Left lung (tissue), 10 donors: Measurements from ENCODE around the gene KCNJ4. TPM values are rescaled to one million over a fixed set of nuclear protein-coding genes. Genes with fewer than 3 reads are reported as not detected.

Source experiments
- ATAC-seq: fragments of 200-7000 bp; cut with Tn5 transposase; one replicate; pipeline ENCODE4 v1.9.1; 2020; ENCODE audit warnings: moderate library complexity
- DNase-seq, 4 donors: peaks; one replicate each; pipeline ENCODE4 v3.0.0-alpha.2; 2013 to 2020
- H3K27ac ChIP-seq, 2 donors: fragments of 200-600 bp; sonication (generic) in 1 of 2; one replicate each; pipeline versions ENCODE4 v1.5.0 to v1.8.0; 2020 to 2021
- H3K27me3 ChIP-seq, 2 donors: fragments of 200-600 bp; sonication (generic) in 1 of 2; one replicate each; pipeline versions ENCODE4 v1.5.0 to v1.8.0; 2020 to 2021
- H3K36me3 ChIP-seq, 2 donors: fragments of 200-600 bp; sonication (generic) in 1 of 2; one replicate each; pipeline versions ENCODE4 v1.5.0 to v1.8.0; 2020 to 2021
- H3K4me1 ChIP-seq, 2 donors: fragments of 200-600 bp; one replicate each; pipeline ENCODE4 v1.8.0; 2021
- H3K4me3 ChIP-seq, 2 donors: fragments of 200-600 bp; sonication (generic) in 1 of 2; one replicate each; pipeline versions ENCODE4 v1.5.0 to v1.8.0; 2020 to 2021; ENCODE audit warnings: mild to moderate bottlenecking in 1 of 2
- H3K9me3 ChIP-seq, 2 donors: fragments of 200-600 bp; sonication (generic) in 1 of 2; one replicate each; pipeline versions ENCODE4 v1.5.0 to v1.8.0; 2020 to 2021
- intact Hi-C, 2 donors: fragments of 100-400 bp; cut with DNase I; formaldehyde crosslinking; loops; one replicate each; pipeline versions ENCODE4 v1.11.2 to v1.14.2; 2022
- polyA plus RNA-seq, 6 donors: library from polyadenylated mRNA; unstranded; fragments of 120-200 nt; gene quantifications; one replicate each; pipeline ENCODE4 v1.2.1, GENCODE V29; 2013; ENCODE audit not compliant: insufficient read length in 6 of 6
- total RNA-seq, 2 donors: library from RNA; stranded (reverse); fragmentation: NEBNext Ultra II Directional; extraction: Animal tissue kit (Norgen Biotek cat#: 25700); gene quantifications; one replicate each; pipeline ENCODE4 v1.2.1, GENCODE V29; 2021
- TF ChIP-seq, protein P1 (sequence below), 2 donors: fragments of 200-600 bp; sonication (generic) in 1 of 2; IDR thresholded peaks; one replicate each; pipeline versions ENCODE4 v1.5.0 to v1.8.0; 2021; ENCODE audit warnings: antibody characterized with exemption in 2 of 2
- donor health status: DM: no; HTN: yes; CAD: no.
- donor health status: DM: no; HTN: no; CAD: no.

Gene KCNJ4
- total and polyA plus RNA-seq, 8 donors: 0.07 TPM; not detected in 6

DNA sequence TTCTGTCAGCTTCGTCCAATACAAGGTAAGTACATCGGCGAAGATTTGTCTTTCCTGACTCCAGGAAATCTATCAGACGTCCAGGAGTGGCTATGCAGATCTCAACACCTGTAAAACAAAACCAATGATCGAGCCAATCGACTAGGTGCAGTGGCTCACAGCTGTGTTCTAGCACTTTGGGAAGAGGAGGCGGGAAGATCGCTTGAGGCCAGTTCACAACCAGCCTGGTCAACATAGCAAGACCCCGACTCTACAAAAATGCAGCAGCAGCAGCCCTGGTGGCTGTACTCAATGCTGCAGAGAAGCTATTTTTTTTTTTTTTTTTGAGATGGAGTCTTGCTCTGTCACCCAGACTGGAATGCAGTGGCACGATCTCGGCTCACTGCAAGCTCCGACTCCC, 39.9 kb upstream of the KCNJ4 start:
- peaks cover 0 to 49% of the 10 kb centered on the region in 2 donors for H3K4me1 ChIP-seq
- no peaks in the 10 kb centered on the region for H3K27me3 ChIP-seq
- ATAC-seq (no peak), DNase-seq (no peak)
- peaks cover 5 to 100% of the 10 kb centered on the region in 2 donors for H3K36me3 ChIP-seq
- H3K27ac ChIP-seq: no peak overlapping the region
- TF ChIP-seq, protein P1, sequence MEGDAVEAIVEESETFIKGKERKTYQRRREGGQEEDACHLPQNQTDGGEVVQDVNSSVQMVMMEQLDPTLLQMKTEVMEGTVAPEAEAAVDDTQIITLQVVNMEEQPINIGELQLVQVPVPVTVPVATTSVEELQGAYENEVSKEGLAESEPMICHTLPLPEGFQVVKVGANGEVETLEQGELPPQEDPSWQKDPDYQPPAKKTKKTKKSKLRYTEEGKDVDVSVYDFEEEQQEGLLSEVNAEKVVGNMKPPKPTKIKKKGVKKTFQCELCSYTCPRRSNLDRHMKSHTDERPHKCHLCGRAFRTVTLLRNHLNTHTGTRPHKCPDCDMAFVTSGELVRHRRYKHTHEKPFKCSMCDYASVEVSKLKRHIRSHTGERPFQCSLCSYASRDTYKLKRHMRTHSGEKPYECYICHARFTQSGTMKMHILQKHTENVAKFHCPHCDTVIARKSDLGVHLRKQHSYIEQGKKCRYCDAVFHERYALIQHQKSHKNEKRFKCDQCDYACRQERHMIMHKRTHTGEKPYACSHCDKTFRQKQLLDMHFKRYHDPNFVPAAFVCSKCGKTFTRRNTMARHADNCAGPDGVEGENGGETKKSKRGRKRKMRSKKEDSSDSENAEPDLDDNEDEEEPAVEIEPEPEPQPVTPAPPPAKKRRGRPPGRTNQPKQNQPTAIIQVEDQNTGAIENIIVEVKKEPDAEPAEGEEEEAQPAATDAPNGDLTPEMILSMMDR (IDR thresholded peaks at IDR 0.05): no peak
- intact Hi-C loops: no loop called here
- no peak overlapping the region for H3K4me3 ChIP-seq
- H3K9me3 ChIP-seq: no peaks in the 10 kb centered on the region

DNA sequence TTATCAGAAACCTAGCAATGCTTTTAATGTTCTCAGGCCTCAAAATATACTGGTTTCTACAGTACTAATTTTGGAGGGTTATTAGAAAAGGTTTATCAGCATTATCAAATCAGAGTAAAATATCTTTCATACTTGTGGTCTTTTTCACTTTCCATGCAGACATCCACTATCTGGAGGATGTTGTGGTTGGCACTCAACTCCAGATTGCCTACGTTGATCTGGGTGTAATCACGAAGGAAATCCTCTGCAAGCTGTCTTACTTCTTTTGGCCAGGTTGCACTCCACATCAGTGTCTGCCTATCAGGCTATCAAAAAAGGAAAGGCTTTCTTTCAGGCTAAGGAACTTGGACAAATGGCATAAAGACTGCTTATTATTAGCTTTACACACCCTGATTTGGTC, 39.5 kb upstream of the KCNJ4 start:
- Histone ChIP-seq H3K27ac (no peak overlapping the region), H3K4me1 (peaks cover 0 to 47% of the 10 kb centered on the region in 2 donors), H3K27me3 (no peaks in the 10 kb centered on the region), H3K9me3 (no peaks in the 10 kb centered on the region), H3K4me3 (no peak overlapping the region), H3K36me3 (peaks cover 5 to 100% of the 10 kb centered on the region in 2 donors)
- TF ChIP-seq, protein P1 (IDR thresholded peaks at IDR 0.05): no peak
- ATAC-seq (no peak), DNase-seq (no peak)
- intact Hi-C loops: no loop called here

DNA sequence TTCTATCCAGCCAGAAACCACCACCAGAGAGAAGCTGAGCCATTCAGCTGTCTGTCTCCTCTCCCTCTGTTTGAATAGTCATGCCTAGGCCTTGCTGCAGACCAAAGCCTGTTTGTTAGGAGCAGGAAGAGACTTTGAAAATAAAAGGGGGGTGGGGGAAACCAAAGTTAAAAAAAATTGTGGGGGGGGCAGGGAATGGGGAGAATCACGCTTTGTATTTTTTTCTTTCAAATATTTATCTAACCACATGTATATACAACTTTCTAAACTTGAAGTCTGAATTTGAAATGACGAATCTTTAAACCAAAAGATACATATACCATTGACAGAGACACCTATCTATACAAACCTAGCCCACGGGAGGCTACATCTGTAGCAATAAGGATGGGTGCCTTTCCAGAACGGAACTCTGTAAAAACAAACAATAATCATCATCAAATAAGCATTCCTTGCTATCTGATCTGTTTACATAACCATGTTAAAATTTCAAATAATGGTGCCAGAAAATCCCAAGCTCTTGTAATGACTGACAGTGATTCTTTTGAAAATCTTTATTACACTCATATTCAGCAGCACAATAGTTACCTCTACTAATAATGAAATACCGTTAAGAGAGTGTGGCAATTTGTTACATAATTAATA, 36.8 kb upstream of the KCNJ4 start:
- no peak for ATAC-seq
- no peak for DNase-seq
- TF ChIP-seq, protein P1 (IDR thresholded peaks at IDR 0.05): no peak
- H3K9me3 ChIP-seq: no peaks in the 10 kb centered on the region
- peaks cover 0 to 38% of the 10 kb centered on the region in 2 donors for H3K4me1 ChIP-seq
- peaks cover 5 to 100% of the 10 kb centered on the region in 2 donors for H3K36me3 ChIP-seq
- intact Hi-C loops: no loop called here
- no peaks in the 10 kb centered on the region for H3K27me3 ChIP-seq
- H3K27ac ChIP-seq: no peak overlapping the region
- H3K4me3 ChIP-seq: no peak overlapping the region

DNA sequence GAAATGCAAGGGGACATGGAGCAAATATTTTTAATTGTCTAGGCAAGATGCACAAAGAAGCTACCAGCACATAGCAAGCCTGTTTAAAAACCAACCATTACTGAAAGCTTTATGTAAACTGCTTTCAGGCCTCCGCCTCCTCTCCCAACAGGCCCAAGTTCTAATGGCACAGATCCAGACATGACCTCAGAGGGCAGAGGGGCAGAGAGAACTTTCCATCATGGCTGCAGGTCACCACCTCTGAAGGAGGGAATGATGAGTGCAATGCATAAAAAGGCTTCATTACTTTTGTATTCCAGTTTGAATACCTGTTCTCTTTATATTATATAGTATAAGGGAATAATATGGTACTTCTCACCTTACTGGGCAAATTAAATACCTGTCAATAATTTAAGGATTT, 35.9 kb upstream of the KCNJ4 start:
- Histone ChIP-seq H3K9me3 (no peaks in the 10 kb centered on the region), H3K27ac (peak overlapping the region; percentile 21 to 27), H3K27me3 (no peaks in the 10 kb centered on the region), H3K4me1 (peaks cover 0 to 38% of the 10 kb centered on the region in 2 donors), H3K4me3 (no peak overlapping the region), H3K36me3 (peaks cover 5 to 100% of the 10 kb centered on the region in 2 donors)
- TF ChIP-seq, protein P1 (IDR thresholded peaks at IDR 0.05): no peak
- intact Hi-C loops: no loop called here
- peak in 2 of 4 donors; percentile 53 for DNase-seq
- ATAC-seq: peak; percentile 72

DNA sequence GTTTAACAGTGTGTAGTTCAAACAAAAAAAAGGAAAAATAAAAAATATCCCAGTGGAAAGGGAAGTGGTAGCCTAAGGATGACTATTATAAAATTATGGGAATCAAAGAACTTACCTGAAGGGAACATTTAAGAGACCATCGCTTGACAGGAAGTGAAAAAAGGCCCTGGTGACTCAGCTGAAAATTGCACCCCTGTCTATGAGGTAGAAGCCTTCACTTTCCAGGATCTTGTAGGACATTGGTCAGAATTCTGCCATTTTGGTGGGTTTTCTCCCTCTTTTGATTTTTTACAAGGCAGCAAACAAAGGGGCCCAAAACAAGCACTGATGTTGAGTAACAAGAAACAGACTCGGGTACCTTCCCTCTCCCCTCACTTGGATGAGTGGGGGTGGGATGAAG, 35.5 kb upstream of the KCNJ4 start:
- Histone ChIP-seq H3K27ac (peak overlapping the region; percentile 21 to 27), H3K4me3 (no peak overlapping the region), H3K27me3 (no peaks in the 10 kb centered on the region), H3K4me1 (peaks cover 0 to 38% of the 10 kb centered on the region in 2 donors), H3K36me3 (peaks cover 5 to 100% of the 10 kb centered on the region in 2 donors), H3K9me3 (no peaks in the 10 kb centered on the region)
- TF ChIP-seq, protein P1 (IDR thresholded peaks at IDR 0.05): no peak
- ATAC-seq (no peak), DNase-seq (no peak)
- intact Hi-C loops: no loop called here
